HG02884 (cell line): ENCODE data around the gene PIAS1.

ENCODE experiments used
- ATAC-seq: cut with Tn5 transposase; IDR thresholded peaks from one replicate; pipeline ENCODE4 v1.9.1; 2021; ENCODE audit warnings: mild to moderate bottlenecking, moderate library complexity; ENCODE audit not compliant: unreplicated experiment

The PIAS1 gene

GRCh38 chr15:68061602-68062001 is 7.5 kb downstream of the PIAS1 start:
- no peak for ATAC-seq

- ATAC-seq, result no peak
These were observed 8.1 kb downstream of the PIAS1 start for GRCh38 chr15:68062214-68062613.

DNA sequence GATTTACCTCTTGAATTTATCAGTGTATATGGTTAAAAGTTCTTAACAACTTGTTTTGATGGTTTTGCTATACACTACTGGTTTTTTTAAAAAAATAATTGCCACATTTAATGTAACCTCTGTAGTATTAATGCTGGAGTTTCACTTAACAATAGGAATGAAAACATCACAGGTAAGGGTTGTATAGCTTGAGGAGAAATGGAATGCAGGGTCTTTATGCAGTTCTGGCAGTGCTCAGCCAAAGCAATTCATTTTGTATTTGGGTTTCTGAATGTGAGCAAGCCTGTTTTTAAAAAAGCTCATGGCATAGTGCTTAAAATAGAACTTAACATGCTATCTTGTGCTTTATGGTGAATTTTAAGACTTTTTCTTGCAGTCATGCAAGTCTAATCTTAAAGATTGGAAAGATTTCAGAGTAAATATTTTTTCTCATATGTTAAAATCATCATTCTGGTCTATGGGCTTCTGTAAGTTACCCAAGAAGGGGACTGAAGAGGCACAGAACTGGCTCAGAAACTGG is 8.9 kb downstream of the PIAS1 start:
- ATAC-seq, result no peak

- no peak for ATAC-seq
These were observed 9.5 kb downstream of the PIAS1 start for GRCh38 chr15:68063606-68064005.

DNA sequence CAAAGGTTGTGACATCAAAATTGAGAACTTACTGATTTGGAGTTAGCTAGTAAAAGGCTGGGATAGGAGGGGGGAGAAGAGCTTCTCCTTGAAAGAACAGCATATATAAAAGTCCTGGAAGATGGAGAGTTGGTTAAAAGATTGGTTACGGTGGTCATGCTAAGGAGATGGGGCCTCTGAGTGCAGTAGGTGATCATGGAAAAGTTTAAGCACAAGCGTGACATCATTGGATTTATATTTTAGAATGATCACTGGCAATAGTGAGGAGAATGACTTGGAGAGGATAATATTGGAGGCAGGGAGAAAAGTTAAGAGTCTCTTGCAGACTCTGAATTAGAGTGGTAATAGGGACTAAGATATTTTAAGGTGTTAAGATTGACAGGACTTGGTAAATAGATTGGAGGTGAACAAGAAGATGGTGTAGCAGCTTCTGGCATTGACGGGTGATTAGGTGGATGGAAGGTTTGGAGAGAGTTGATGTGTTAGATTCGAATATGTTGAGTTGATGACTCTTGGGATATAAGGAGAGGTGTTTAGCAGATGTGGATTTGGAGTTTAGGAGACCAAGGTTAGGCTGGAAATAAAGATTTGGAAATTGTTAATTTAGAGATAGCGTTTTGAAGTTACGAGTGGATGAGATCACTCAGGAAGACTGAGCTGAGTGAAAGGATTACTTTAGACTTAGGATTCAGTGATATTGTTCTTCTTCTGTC is 19.6 kb downstream of the PIAS1 start:
- ATAC-seq, result no peak

GRCh38 chr15:68075764-68076385 is 21.8 kb downstream of the PIAS1 start:
- no peak for ATAC-seq

DNA sequence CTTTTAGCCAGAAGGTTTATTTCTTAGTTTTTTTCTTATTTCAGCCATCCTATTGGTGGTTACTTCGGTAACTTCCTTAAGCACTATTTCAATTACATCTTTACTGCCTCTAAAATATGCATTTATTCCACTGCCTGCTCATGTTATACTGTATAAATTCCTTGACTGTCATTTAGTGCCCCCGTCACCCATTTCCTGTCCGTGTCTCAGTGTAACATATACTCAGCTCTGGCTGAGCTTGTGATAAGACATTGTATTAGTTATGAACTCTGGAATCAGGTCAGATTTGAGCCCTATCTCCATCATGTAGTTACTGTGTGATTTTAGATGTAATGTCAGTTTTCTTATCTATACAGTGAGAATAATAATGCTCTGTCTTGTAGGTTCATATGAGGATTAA is 24.2 kb downstream of the PIAS1 start:
- ATAC-seq, result no peak

DNA sequence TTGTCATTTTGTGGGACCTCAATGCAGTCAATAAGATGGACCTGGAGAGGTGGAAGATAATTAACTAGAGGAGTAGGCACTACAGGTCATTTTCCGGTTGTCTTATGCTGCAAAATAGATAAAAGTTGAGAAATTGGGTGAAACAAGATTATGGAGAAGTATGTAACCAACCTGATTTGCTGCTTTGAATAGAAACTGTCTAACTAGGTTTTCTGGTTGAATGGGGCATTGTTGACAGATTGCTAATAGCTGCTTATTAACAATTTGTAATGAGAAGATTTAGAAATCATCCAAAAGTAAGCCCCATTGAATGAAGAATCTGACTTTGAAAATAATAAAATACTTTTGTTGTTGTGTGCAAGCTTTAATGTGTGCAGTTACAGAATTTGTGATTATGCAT is 26.2 kb downstream of the PIAS1 start:
- ATAC-seq, result no peak

DNA sequence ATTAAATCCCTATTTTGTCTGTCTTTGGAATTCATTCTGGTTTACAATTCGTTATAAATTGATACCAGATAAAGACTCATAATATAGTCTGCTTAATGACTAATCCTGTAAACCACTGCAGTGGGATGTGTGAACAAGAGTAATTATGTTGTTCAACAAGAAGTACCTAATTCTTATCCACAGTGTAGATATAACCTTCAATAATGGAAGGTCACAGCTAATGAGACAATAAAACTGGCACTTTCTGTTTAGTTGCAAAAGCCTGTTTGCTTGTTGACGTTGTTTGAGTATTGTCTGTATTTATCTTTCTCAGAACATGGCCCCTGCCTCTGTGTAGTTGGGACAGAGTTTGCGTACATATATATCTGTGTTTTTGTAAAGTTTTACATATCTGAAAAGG is 26.7 kb downstream of the PIAS1 start:
- no peak for ATAC-seq

- ATAC-seq, result no peak
These were observed 27.9 kb downstream of the PIAS1 start for GRCh38 chr15:68081869-68082505.

DNA sequence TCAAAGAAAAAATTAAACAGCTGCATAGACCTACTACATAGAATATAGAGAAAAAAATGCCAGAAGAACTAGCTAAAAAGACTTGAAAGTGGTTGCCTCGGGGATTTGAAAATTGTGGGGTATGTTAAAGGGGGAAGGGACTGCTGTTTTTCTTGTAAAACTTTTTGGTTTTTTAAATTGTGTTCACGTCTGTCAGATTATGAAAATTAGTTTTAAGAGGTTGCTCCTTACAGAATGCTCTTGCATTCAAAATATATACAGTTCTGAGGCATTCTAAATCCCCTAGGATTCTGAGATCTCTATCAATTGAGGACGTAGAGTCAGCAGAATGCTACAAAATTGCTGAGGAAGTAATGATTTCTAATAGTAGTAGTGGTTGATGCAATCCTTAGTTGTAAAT is 28.6 kb downstream of the PIAS1 start:
- ATAC-seq, result no peak

DNA sequence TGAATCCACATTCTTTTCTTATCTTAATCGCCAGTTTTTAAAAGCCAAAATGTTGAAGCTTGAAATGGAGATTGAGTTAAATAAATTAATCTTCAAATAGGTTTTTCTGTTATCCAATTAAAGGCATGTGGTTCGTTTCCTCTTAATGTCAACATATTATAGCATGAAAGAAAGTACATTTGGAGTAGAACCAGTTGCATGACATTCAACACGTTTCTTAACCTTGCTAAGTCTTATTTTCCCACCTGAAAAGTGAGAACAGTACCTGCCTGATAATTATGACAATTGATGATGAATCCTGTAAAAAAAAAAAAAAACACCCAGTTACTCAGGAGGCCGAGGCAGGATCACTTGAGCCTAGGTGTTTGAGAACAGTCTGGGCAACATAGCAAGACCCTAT is 29.3 kb downstream of the PIAS1 start:
- ATAC-seq, result no peak

GRCh38 chr15:68085052-68085451 is 30.9 kb downstream of the PIAS1 start:
- ATAC-seq, result no peak

DNA sequence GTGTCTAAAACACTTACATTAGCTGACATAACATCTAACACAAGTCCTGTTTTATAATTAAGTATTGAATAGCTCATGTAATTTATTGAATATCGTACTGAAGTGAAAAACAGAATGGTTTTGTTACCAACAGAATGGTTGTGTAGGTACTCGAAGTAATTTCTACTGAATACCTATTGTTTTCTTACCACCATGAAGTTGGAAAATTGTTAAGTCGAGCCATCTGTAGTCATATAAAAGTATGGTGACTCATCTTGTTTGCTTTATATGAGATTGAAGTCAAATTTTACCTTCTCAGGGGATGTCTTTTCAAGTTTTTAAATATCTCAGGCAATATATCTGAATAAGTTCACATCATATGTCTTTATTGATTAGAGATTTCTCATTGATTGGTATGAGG is 37.6 kb downstream of the PIAS1 start:
- ATAC-seq, result no peak

DNA sequence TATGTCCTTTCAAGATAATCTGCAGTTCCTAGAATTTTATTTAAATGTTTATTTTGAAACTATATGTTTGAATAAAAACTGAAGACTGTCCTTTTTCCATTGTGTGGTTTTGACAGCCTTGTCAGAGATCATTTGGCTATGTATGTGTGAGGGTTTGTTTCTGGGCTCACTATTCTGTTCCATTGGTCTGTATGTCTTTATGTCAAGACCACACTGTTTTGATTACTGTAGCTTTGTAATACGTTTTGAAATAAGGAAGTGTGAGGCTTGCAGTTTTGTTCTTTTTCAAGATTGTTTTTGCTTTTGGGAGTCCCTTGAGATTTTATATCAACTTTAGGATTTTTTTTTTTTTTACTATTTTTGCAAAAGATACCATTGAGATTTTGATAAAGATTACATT is 42.0 kb downstream of the PIAS1 start:
- no peak for ATAC-seq

DNA sequence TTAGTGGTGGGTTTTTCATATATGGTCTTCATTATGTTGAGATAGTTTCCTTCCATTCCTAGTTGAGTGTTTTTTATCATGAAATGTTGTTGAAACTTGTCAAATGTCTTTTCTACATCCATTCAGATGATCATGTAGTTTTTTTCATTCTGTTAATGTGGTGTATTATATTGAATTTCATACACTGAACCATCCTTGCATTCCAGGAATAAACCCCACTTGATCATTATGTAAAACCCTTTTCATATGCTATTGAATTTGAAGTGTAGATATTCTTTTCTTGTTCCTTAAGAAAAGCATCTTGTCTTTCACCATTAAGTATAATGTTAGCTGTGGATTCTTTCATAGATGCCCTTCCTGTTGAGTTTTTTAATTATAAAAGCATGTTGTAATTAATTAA is 42.9 kb downstream of the PIAS1 start:
- no peak for ATAC-seq

DNA sequence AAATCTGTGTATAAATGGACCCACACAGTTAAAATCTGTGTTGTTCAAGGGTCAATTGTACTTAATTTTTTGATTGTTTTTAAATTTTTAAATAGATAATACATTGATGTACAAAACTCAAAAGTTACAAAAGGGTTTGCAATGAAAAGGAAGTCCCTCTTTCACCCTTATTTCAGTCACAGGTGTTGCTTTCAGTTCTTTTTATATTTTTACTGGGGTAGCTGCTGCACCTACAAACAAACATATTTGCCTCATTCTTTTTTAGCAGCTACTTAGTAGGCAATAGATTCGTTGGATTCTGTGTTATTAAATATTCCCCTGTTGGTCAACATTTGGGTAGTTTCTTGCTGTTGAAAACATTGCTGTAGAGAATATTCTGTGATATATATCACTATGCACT is 44.4 kb downstream of the PIAS1 start:
- no peak for ATAC-seq

- ATAC-seq, result no peak
These were observed 46.1 kb downstream of the PIAS1 start for GRCh38 chr15:68100194-68100593.

DNA sequence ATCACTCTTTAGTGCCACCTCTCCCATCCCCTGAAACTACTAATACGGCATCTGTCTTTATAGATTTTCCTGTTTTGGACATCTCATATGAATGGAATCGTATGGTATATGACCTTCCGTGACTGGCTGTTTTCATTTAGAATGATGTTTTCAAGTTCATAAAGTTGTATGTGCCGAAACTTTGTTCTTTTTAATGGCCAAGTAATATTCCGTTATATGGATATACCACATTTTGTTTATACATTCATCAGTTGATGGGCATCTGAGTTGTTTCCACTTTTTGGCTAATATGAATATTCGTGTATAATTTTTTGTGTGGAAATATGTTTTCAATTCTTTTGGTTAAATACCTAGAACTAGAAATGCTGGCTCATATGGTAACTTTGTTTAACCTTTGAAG is 49.5 kb downstream of the PIAS1 start:
- ATAC-seq, result no peak

GRCh38 chr15:68106656-68107055 is 52.5 kb downstream of the PIAS1 start:
- ATAC-seq, result no peak

DNA sequence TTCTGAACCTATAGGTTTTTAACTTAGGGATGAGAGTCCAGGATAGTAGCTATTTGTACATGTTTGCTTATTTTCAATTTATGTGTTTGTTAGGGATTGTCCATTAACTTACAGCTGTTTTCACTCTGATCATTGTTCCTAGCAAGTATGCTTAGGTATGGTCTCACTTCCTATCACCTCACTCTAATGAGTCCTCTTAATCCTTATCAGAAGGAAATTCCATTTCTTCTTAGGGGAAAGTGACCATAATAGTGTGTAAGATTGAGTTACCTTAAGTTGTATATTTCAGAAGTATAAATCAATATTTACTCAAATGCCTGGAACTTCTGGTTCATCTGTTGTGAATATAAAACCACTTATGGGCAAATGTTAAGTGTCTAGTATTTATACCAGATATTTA is 53.0 kb downstream of the PIAS1 start:
- ATAC-seq, result no peak

- ATAC-seq, result no peak
These were observed 58.6 kb downstream of the PIAS1 start for GRCh38 chr15:68112706-68113105.
